Left lobe of liver (tissue), 2 donors: Measurements from ENCODE around the gene TIMP4. TPM values are rescaled to one million over a fixed set of nuclear protein-coding genes. Genes with fewer than 3 reads are reported as not detected.
A peak's percentile ranks its signal among the peaks of the same experiment; 100 is the strongest.

Source experiments
- ATAC-seq: fragments of 200-7000 bp; cut with Tn5 transposase; one replicate; pipeline ENCODE4 v1.9.1; 2020; ENCODE audit warnings: mild to moderate bottlenecking, moderate library complexity
- DNase-seq: peaks from one replicate; pipeline ENCODE4 v3.0.0-alpha.2; 2020; ENCODE audit warnings: low spot score
- total RNA-seq: library from RNA; stranded (reverse); gene quantifications from one replicate; pipeline ENCODE4 v1.2.1, GENCODE V29; 2021
- donor health status: DM: no; HTN: no; CAD: no; lungs with moderate emphysema.
- donor health status: DM: no; HTN: yes; CAD: no.

TIMP4 gene
- total RNA-seq: 0.53 TPM

DNA sequence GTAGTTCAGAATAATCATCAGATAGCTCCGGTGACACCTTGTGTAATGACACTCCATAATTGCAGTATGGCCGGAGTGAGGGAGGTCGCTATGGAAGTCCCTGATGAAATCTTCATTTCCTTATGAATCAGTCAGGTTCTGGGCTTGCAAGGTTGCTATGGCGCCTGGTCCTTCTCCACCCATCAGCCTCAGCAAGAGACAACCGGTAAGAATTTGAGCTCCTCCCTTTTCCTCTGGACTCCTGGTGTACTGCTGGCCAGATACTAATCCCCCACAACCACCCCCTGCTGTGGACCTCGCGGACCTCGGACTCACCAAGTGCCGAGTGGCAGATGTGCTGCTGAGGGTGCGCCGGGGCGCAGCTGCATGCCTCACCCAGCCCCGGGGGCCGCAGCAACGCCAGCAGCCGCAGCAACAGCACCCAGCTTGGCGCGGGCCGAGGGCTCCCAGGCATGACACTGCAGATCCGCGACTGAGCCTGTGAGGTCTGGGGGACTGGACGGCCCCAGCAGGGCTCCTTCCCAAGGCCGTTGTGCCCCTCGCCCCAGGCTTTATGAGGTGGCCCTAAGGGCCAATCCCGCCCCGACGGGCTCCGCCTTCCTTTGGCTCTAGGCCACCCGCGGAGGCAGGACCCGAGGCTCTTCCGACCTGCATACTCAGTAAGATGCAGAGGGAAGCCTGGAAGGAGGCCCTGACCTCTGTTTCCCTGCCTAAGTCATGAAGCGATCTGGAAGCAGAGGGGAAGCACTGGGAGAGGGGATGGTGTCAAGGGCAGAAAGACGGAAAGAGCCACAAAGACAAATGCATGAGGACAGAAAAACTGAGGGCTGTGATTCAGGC lies at the start of gene TIMP4:
Gene TIMP4 (minus strand): TSS at position 526 of the 840 bp plus-strand sequence. CDS start 72 bp downstream, at position 454.
- ATAC-seq (peak; percentile 77), DNase-seq (no peak)

DNA sequence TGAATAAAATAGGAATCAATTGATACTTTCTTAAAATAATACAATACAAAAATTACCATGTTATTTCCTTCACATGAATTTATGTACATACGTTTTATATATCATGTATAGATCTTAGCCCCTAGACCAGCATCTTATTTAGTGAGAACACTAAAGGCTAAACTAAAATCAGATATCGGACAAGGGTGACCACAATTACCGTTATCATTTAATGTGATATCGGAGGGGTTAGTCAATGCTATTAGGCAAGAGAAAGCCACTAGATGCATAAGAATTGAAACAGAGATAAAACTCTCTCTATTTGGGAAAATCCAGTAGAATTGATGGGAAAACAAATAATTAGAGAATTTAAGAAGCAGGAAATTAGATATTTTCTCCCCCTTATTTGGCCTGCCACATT lies 46.5 kb upstream of the TIMP4 start:
- DNase-seq: no peak
- ATAC-seq: no peak

DNA sequence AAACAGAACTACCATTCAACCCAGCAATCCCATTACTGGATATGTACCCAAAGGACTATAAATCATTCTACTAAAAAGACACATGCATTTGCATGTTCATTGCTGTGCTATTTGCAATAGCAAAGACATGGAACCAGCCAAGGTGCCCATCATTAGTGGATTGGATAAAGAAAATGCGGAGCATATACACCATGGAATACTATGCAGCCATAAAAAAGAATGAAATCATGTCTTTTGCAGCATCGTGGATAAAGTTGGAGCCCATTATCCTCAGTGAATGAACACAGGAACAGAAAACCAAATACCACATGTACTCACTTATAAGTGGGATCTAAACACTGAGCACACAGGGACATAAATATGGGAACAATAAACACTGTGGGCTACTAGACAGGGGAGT lies 43.1 kb upstream of the TIMP4 start:
- DNase-seq: no peak
- no peak for ATAC-seq

DNA sequence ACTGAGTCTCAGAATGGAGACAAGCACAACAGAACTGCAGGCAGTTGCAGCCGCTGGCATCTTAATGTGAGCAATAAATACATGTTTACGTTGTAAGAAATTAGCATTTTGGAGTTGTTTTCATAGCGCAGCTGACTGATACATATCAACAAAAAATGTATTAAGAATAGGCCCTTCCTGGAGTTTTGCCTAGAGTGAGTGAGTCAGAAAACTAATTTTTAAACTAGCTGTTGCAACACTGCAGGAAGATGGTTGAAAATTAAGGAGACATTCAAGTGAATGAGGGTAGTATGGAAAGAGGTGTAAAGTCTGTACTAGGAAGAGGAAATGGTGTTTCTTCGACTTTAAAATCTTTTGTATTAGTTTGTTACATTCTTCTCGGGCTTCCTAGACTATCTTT lies 39.6 kb upstream of the TIMP4 start:
- DNase-seq (no peak), ATAC-seq (no peak)

DNA sequence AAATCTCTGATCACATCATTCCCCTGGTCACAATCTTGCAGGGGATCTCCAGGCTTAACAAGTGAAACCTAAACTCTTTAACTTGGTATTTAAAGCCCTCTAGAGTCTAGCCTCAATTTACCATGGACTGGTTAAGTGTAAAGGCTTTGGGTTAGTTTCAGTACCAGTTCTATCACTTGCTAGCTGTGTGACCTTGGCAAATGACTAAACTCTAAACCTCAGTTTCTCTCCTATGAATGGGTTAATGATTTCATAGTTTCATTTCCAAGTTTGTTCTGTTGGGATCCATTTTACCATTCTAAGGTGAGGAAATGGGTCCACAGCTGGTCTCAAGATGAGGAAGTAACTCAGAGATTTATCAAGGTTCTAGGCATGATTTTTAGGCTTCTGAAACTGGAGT lies 38.8 kb upstream of the TIMP4 start:
- no peak for ATAC-seq
- DNase-seq: no peak

DNA sequence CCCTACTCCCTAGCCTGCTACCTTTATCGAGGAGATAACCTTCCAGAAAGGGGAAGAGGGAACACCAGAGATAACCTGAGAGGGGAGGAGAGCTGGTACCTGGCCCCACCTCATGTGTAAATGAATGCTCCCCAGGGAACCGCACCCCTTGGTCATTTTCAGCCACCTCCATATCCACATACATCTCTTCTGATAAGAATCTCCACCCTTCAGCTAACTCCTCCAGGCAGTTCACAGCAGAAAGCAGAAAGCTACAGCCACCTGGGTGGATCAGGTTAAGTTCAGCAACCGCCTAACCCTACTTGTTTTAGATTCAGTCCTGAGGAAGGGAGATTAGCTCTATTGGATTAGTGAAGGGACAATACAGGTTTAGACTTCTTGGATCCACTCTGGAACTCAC lies 38.0 kb upstream of the TIMP4 start:
- ATAC-seq: no peak
- no peak for DNase-seq

DNA sequence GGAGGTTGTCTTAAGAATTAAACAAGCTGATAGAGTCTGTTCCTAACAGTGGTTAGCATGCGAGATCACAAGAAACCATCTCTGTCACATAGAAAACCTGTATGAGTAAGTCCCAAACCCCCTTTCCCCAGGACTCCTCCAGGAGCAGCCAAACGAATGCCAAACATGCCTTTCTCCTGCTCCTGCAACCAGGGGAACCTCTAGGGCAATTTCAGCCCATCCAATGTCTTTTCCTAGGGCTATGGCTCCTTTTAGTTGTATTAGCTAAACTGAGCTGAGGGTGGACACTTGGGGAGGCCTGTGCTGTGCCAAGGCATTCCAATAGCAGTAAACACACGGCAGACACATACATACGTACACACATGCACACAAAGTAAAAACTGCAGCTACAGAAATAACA lies 36.5 kb upstream of the TIMP4 start:
- DNase-seq (no peak), ATAC-seq (no peak)

DNA sequence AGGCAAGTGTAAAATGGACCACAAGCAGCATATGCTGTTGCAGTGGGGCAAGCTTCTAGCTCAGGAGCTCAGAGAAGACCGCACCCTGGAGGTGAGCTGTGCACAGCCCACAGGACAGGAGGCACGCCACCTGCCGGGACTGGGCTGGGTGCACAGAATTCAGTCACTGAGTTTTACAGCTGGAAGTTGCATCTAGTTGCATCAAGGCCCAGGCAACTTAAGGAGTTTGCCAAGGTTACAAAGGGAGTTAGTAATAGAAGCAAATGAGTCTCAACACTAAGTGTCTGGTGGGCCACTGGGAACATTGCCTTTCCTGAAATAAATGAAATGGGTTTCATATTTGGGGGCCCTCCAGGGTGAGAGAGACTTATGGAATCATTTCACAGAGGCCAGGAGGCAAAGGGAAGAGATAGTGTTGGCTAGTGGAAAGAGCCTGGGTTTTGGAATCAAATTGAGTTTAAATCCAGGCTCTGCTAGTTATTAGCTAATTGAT lies 36.0 kb upstream of the TIMP4 start:
- no peak for DNase-seq
- ATAC-seq: no peak

DNA sequence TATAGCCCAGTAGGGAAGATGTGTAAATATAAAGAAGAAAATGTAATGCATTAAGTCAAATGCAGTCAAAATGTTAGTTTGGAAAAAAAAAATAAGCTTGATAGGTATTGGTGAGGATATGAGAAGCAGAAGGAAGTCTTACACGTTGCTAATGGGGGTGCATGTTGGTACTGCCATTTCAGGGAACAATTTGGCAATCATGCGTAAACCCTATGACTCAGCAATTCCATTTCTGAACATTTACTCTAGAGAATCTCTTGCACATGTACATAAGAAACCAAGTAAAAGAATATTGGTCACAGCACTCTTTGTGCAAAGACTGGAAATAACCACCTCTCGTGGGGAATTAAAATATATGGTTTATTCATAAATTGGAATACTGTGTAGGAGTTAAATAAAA lies 35.5 kb upstream of the TIMP4 start:
- no peak for DNase-seq
- ATAC-seq: peak; percentile 49

DNA sequence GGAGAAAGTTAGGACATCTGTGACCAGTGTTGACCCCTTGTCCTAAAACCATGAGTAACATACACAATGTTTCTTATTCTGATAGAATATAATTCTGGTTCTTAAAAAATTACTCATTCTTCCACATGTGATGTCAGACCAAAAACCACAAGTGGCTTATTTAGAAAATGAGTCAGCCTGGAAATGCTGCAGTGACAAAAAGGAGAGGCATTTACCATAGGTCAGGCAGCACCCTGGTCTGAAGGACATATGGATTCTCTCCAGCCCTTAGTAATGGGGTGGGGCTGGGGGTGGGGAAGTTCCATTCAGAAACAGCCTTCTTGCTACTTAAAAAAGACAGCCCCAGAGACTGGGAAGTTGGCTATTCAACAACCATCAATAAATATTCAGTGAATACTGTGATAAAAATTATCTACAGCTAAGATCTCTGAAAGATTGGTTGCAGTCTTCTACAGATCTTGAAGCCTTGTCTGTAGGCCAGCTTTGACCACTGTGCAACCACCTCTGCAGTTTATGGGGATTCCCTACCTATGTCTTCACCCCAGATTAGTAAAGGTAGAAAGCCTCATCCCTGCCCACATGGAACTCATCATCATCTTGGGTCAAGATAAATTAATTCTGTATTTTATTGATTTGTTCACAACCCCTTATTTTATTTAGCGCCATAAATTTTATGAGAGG lies 34.9 kb upstream of the TIMP4 start:
- ATAC-seq: peak; percentile 48
- DNase-seq: no peak

DNA sequence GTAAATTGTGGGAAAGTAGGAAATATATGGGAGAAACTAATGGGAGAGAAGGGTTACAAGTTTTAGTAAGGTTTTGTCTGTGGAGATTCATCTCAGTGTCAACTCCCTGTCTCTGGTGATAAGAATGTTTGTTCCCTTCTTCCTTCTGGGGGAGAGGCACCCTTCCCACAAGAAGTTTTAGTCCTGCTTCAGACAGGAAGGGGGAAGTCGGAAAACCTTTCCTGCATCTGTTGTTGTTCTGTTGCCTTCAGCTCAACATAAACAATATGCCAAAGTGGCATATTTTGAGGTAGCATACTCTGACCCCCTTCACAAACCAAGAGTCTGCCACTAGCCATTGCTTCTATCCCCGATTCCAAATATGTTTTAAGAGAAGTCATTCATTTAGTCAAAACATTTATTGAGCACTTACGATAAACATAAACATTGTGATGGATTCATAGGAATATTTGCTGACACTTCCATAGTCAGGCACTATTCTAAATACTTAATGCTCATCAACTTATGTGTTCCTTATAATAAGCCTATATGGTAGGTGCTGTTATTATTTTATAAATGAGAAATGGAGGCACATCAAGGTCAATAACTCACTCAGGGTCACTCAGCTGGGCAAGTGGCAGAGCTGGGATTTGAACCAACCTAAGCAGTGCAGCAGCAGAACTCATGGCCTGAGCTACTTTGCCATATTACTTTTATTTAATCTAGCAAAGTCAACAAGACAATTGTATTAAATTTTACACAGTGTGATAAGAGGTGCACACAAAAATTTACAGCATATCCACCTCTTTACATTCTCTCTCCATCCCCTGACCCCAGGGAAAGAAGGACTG lies 34.2 kb upstream of the TIMP4 start:
- ATAC-seq (no peak), DNase-seq (no peak)

DNA sequence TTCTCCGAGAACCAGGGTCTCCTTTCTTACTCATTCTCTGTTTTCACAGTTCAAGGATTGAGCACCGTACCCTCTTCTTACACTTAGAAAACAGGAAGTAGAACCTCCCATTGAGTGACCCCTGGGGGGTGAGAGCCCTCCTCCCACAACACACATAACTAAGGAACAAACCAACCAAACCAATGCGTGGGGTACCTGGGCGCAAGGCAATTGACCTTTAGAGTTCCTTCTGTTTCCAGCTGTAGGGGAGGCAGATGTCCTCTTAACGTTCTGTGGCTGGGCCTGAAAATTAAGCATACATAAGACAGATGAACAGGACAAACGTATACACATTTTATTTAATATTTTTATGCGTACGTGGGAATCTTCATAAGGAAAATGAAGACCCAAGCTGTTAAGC lies 33.5 kb upstream of the TIMP4 start:
- no peak for DNase-seq

DNA sequence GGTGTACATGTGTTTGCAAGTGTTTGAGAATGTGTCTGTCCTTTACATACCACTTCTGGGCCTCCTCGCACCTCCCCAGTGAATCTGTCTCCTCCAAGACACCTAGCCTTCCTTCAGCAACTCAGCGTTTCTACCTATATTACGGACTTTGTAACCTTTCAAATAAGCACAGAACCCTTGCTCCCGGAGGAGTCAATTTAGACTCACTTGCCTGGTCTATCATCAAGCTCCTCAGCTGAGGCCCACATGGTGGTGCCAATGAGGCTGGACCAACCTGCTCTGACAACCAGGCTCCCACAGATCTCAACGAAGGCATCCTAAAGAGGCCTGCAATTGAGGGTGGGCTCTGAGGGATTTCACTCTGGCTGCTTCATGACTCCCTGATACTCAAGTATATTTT lies 32.8 kb upstream of the TIMP4 start:
- ATAC-seq (no peak), DNase-seq (no peak)

More for the DNA sequence above, 33.5 kb upstream of the TIMP4 start:
- no peak for ATAC-seq

DNA sequence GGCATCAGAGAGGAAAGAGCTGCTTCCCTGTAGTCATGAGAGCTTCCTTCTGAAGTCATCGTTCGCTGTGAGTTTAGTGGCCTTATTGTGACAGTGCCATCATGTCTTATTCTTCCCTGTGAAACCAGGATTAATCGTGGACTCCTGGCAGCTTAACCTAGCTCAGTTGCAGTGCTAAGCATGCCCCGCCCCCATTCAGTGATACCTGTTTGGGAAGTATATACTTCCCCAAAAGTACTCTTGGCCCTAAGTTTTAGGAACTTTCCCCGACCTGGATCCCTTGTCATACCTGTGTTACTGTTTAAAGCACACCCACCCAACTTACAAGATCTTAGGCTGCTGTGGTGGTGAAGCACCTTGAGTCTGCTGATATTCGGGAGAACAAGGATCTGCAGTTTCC lies 32.1 kb upstream of the TIMP4 start:
- ATAC-seq: no peak
- DNase-seq: no peak

DNA sequence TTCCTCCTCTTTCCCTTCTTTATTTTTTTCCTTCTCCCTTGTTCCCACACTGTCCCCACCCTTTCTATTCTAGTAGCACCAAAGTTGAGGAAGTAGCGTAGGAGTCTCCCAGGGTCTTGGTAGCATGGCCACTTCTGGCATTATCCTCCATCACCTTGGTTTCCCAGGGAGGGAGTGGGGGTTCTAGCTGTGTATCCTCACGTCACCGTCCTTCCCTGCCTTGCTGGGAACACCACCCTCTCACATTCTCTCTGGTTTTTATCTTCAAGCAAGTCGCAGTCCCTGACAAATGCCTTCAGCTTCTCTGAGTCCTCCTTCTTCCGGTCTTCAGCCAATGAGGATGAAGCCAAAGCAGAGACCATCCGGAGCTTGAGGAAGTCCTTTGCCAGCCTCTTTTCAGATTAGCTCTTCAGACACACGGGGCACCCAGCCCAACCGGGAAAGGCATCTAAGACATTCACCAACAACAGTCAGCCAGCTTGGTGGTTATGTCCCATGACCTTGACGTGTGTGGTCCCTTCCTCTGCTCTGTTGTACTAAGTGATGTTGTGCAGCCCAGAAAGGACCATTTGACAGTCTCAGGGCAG lies 31.6 kb upstream of the TIMP4 start:
- ATAC-seq: no peak
- DNase-seq: no peak

DNA sequence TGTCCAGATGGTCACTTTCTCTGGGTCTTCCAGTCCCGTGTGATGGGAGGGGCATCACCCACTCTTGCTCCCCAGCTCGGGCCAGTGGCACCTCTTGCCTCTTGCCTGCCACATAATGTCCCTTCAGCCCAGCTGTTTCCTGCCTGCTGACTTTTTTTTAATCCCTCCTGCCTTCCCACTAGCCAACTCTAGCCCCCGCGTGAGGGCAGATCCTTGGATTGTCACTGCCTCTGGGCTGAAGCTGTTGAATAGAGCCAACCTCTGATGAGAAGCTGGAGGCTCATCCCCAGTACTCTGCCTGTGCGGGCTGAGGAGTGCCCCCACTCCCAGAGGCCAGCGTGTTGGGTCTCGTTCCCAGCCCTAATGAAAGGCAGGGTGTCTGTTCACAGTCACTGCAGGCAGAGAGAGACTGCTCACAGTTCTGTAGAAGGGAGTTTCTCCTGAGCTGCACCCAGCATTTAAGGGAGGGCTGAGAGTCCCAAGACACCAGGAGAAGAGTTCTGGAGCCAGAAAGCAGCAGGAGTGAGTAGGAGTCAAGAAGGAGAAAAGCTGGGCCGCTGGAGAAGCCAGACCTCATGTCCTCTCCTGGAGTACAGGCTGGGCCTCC lies 30.1 kb upstream of the TIMP4 start:
- DNase-seq: no peak

DNA sequence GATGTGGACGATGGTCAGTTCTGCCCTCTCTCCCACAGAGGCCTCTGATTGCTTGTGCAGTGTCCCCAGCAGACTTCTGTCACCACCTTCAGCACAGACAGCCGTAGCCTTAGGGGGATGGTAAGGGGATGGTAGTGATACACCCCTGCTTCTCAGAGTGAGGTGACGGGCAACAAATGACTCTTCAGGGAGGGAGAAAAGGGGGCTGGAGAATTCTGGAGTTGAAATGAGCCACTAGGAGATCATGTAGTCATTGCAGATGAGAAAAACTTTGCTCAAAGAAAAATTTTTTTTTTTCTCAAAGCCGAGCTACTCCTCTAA lies 29.6 kb upstream of the TIMP4 start:
- DNase-seq: no peak
- no peak for ATAC-seq

More for the DNA sequence above, 30.1 kb upstream of the TIMP4 start:
- ATAC-seq: no peak

DNA sequence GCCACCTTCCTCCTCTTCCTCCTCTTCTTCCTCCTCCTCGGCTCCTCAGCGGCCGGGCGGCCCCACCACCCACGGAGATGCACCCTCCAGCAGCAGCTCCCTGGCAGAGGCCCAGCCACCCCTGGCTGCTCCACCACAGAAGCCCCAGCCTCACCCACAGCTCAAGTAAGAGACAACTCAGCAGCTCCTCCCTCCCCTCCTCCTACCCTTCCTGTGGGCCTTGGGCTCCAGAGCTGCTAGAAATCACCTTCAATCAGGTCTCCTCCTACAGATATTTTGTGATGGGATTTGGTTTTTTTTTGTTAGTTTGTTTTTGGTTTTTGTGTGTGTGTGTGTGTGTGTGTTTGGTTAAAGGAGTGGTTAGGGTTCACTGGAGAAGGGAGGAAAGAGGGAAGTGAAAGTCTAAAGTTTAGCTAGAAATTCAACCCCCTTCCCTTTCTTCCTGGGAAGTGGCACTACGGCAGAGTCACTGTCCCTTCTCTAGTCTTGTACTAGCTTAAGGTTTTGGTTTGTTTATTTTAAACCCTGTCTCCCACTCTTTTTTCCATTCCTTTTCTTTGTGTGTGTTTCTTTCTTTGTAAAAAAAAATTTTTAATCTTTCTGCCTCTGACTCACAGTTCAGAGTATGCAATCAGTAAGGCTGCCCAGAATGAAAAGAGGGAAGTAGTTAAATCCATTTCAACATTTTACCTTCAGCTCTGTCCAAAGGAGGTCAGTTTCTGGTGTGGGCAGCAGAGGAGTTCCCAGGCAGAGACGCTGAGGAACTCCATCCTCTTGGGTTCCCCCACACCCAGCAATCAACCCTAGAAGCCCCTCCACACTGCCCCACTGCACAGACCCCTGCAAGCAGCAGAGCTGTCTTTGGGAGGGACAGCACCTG lies 29.0 kb upstream of the TIMP4 start:
- peak; percentile 46 for ATAC-seq
- DNase-seq: no peak

DNA sequence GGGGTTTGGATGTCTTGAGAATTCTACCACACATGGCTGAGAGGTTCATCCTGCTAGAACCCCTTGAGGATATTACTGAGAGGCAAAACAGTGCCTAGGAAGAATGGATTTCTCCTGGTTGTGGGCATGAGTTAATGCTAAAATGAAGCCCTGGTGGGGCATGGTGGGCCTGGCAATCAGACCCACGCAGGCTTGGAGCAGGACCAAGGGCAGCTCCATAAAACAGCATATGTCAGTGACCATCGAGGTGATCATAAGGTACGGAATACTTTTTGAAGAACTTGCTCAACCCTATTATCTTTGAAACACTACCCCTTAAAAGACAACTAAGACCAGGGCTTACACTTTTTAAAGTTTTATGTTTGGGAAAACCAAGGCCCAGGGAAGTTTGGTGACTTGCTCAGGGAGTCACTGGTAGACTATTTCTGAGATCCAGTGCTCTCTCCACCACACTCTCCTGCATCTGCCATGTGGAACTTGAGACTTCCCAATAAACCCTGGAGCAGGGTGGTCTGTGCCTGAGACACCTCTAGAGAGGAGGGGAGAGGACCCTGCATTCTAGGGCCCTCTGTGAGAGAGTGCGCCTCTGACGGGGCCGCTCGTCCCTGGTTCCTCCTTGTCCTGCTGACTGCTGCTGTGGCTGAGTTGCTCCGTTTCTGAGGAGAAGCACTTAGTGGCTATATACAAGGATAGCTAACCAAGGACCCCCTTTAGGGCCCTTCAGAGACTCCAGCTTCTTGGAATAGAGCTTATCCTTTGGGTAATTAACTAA lies 28.0 kb upstream of the TIMP4 start:
- ATAC-seq: no peak
- no peak for DNase-seq
